Nephron progenitor cell (in vitro differentiated cells): Measurements from ENCODE around the gene TRAPPC1.
A peak's percentile ranks its signal among the peaks of the same experiment; 100 is the strongest.
"Not testable (repeated sequence)": the region's sequence is repeated elsewhere in the genome, so short reads cannot be mapped to it uniquely, and the experiment has no call there.

ENCODE experiments used
- DNase-seq: peaks from one replicate; pipeline ENCODE4 v3.0.0; 2021
- H3K27ac Mint-ChIP-seq: 2 replicates; pipeline ENCODE4 v1.8.0; 2021; ENCODE audit warnings: mild to moderate bottlenecking, moderate library complexity, mixed read lengths
- H3K27me3 Mint-ChIP-seq: 2 replicates; pipeline ENCODE4 v1.8.0; 2021; ENCODE audit warnings: mild to moderate bottlenecking, low read depth, mixed read lengths; ENCODE audit not compliant: poor library complexity
- H3K36me3 Mint-ChIP-seq: 2 replicates; pipeline ENCODE4 v1.8.0; 2021; ENCODE audit warnings: low read depth, mixed read lengths
- H3K4me1 Mint-ChIP-seq: 2 replicates; pipeline ENCODE4 v1.8.0; 2021; ENCODE audit warnings: mixed read lengths
- H3K4me3 Mint-ChIP-seq: 2 replicates; pipeline ENCODE4 v1.8.0; 2021; ENCODE audit warnings: mild to moderate bottlenecking, moderate library complexity, mixed read lengths
- H3K9me3 Mint-ChIP-seq: 2 replicates; pipeline ENCODE4 v1.8.0; 2021; ENCODE audit warnings: mild to moderate bottlenecking, moderate library complexity, mixed read lengths
- TF ChIP-seq, protein P1 (sequence below): fragments of 200-600 bp; sonication (generic); IDR thresholded peaks from 2 replicates; pipeline ENCODE4 v1.5.0; 2021; ENCODE audit warnings: antibody characterized with exemption

The TRAPPC1 gene

GRCh38 chr17:7955414-7956227 lies 23.9 kb upstream of the TRAPPC1 start:
- H3K27me3 Mint-ChIP-seq: peaks cover 8% of the 10 kb centered on the region
- no peaks in the 10 kb centered on the region for H3K36me3 Mint-ChIP-seq
- H3K9me3 Mint-ChIP-seq: no peaks in the 10 kb centered on the region
- TF ChIP-seq, protein P1, sequence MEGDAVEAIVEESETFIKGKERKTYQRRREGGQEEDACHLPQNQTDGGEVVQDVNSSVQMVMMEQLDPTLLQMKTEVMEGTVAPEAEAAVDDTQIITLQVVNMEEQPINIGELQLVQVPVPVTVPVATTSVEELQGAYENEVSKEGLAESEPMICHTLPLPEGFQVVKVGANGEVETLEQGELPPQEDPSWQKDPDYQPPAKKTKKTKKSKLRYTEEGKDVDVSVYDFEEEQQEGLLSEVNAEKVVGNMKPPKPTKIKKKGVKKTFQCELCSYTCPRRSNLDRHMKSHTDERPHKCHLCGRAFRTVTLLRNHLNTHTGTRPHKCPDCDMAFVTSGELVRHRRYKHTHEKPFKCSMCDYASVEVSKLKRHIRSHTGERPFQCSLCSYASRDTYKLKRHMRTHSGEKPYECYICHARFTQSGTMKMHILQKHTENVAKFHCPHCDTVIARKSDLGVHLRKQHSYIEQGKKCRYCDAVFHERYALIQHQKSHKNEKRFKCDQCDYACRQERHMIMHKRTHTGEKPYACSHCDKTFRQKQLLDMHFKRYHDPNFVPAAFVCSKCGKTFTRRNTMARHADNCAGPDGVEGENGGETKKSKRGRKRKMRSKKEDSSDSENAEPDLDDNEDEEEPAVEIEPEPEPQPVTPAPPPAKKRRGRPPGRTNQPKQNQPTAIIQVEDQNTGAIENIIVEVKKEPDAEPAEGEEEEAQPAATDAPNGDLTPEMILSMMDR: no peak
- no peak overlapping the region for H3K4me3 Mint-ChIP-seq
- H3K27ac Mint-ChIP-seq: no peak overlapping the region
- H3K4me1 Mint-ChIP-seq: no peaks in the 10 kb centered on the region
- DNase-seq: no peak

- not testable (repeated sequence) for H3K27ac Mint-ChIP-seq, H3K4me1 Mint-ChIP-seq, H3K4me3 Mint-ChIP-seq, H3K9me3 Mint-ChIP-seq, H3K27me3 Mint-ChIP-seq, DNase-seq
- peaks cover 23% of the 10 kb centered on the region for H3K36me3 Mint-ChIP-seq
Measured at GRCh38 chr17:7953266-7953665, 21.5 kb upstream of the TRAPPC1 start.

- H3K4me1 Mint-ChIP-seq: no peaks in the 10 kb centered on the region
- H3K36me3 Mint-ChIP-seq: peaks cover 38% of the 10 kb centered on the region
- TF ChIP-seq, protein P1: no peak
- peak overlapping the region; percentile 57 for H3K27ac Mint-ChIP-seq
- DNase-seq: no peak
- no peak overlapping the region for H3K4me3 Mint-ChIP-seq
- peaks cover 3% of the 10 kb centered on the region for H3K27me3 Mint-ChIP-seq
- H3K9me3 Mint-ChIP-seq: no peaks in the 10 kb centered on the region
Measured at GRCh38 chr17:7951143-7951792, 19.5 kb upstream of the TRAPPC1 start.

DNA sequence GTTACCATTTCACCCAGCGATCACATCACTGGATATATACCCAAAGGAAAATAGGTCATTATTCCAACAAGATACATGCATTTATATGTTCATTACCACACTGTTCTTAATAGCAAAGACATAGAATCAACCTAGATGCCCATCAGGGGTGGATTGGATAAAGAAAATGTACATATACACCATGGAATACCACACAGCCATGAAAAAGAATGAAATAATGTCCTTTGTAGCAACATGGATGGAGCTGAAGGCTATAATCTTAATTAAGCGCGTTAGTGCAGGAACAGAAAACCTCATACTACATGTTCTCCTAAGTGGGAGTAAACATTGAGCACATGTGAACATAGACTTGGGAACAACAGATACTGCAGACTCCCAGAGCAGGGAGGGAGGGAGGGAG lies 18.8 kb upstream of the TRAPPC1 start:
- TF ChIP-seq, protein P1: no peak
- Mint-ChIP-seq H3K36me3 (peaks cover 44% of the 10 kb centered on the region), H3K27ac (no peak overlapping the region), H3K27me3 (peaks cover 3% of the 10 kb centered on the region), H3K9me3 (no peaks in the 10 kb centered on the region), H3K4me1 (no peaks in the 10 kb centered on the region), H3K4me3 (no peak overlapping the region)
- DNase-seq: no peak

DNA sequence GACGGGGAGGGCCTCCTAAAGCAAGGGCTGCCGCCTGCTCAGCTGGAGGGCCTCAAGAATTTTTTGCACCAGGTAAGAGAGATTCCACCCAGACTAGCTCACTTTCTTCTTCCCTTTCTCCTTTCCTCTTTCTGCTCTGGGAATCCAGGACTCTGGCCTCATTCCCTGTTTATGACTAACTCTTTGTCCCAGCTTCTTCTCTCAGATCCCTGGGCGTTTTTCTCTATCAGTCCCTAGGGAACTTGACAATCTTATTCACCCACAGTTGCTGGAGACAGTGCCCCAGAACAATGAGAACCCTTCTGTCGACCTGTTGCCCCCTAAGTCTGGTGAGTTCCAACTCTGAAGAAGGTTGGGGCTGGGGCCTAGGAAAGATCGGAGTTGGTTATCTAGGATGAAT lies 15.9 kb upstream of the TRAPPC1 start:
- Mint-ChIP-seq H3K9me3 (no peaks in the 10 kb centered on the region), H3K27me3 (peaks cover 3% of the 10 kb centered on the region), H3K36me3 (peaks cover 62% of the 10 kb centered on the region), H3K4me1 (no peaks in the 10 kb centered on the region), H3K4me3 (no peak overlapping the region), H3K27ac (peak overlapping the region; percentile 55)
- no peak for DNase-seq
- TF ChIP-seq, protein P1: no peak

GRCh38 chr17:7946441-7946840 lies 14.7 kb upstream of the TRAPPC1 start:
- Mint-ChIP-seq H3K27ac (no peak overlapping the region), H3K36me3 (peaks cover 65% of the 10 kb centered on the region), H3K4me3 (no peak overlapping the region), H3K4me1 (no peaks in the 10 kb centered on the region), H3K27me3 (no peaks in the 10 kb centered on the region), H3K9me3 (no peaks in the 10 kb centered on the region)
- TF ChIP-seq, protein P1: no peak
- no peak for DNase-seq
